Measurements from ENCODE around the gene JUN.

GRCh38 chr1:58812468-58812867 lies 28.6 kb upstream of the JUN start:
- TF ChIP-seq CTCF (conservative IDR thresholded peaks at IDR 0.05; ENCODE audit: low read depth in 2 of 2) (no peak), ZNF331 (CRISPR knock-in tag; IDR thresholded peaks at IDR 0.05; ENCODE audit: low read depth) (no peak), REST (IDR thresholded peaks at IDR 0.05; ENCODE audit: unreplicated experiment) (no peak), POLR2AphosphoS5 (IDR thresholded peaks at IDR 0.05; ENCODE audit: low read depth) (no peak), ETS1 (IDR thresholded peaks at IDR 0.05) (no peak), EZH2 (IDR thresholded peaks at IDR 0.05; ENCODE audit: low read depth, unreplicated experiment) (no peak)

Data from GM23338 (cell line).